Measurements from ENCODE around the gene VSTM2B.

The VSTM2B gene

GRCh38 chr19:29526730-29527499, 1.1 kb downstream of the VSTM2B start:
- H3K4me3 ChIP-seq (ENCODE audit: low read length): no peak overlapping the region
- no peak for DNase-seq (ENCODE audit: low read depth, low spot score)

GRCh38 chr19:29527500-29528328, 1.9 kb downstream of the VSTM2B start:
- H3K4me3 ChIP-seq (ENCODE audit: low read length): no peak overlapping the region

GRCh38 chr19:29528350-29528945, 2.7 kb downstream of the VSTM2B start:
- peak; percentile 51 for DNase-seq (ENCODE audit: low read depth, low spot score)
- peak overlapping the region; percentile 37 for H3K4me3 ChIP-seq (ENCODE audit: low read length)

More at GRCh38 chr19:29527500-29528328, 1.9 kb downstream of the VSTM2B start:
- DNase-seq (ENCODE audit: low read depth, low spot score): no peak

GRCh38 chr19:29528946-29529645, 3.3 kb downstream of the VSTM2B start:
- no peak for DNase-seq (ENCODE audit: low read depth, low spot score)

GRCh38 chr19:29529646-29530539, 4.1 kb downstream of the VSTM2B start:
- H3K4me3 ChIP-seq (ENCODE audit: low read length): no peak overlapping the region
- no peak for DNase-seq (ENCODE audit: low read depth, low spot score)

More at GRCh38 chr19:29528946-29529645, 3.3 kb downstream of the VSTM2B start:
- H3K4me3 ChIP-seq (ENCODE audit: low read length): no peak overlapping the region

GRCh38 chr19:29530540-29531457, 5.0 kb downstream of the VSTM2B start:
- no peak for DNase-seq (ENCODE audit: low read depth, low spot score)
- no peak overlapping the region for H3K4me3 ChIP-seq (ENCODE audit: low read length)

- DNase-seq (ENCODE audit: low read depth, low spot score): no peak
- no peak overlapping the region for H3K4me3 ChIP-seq (ENCODE audit: low read length)
These were observed 5.7 kb downstream of the VSTM2B start for GRCh38 chr19:29531458-29532025.

GRCh38 chr19:29532097-29532496, 6.3 kb downstream of the VSTM2B start:
- DNase-seq (ENCODE audit: low read depth, low spot score): no peak
- no peak overlapping the region for H3K4me3 ChIP-seq (ENCODE audit: low read length)

- no peak for DNase-seq (ENCODE audit: low read depth, low spot score)
- H3K4me3 ChIP-seq (ENCODE audit: low read length): no peak overlapping the region
These were observed 7.2 kb downstream of the VSTM2B start for GRCh38 chr19:29532956-29533355.

- no peak for DNase-seq (ENCODE audit: low read depth, low spot score)
- H3K4me3 ChIP-seq (ENCODE audit: low read length): no peak overlapping the region
These were observed 8.1 kb downstream of the VSTM2B start for GRCh38 chr19:29533578-29534544.

- DNase-seq (ENCODE audit: low read depth, low spot score): no peak
- H3K4me3 ChIP-seq (ENCODE audit: low read length): no peak overlapping the region
These were observed 9.5 kb downstream of the VSTM2B start for GRCh38 chr19:29535214-29535831.

- H3K4me3 ChIP-seq (ENCODE audit: low read length): no peak overlapping the region
- DNase-seq (ENCODE audit: low read depth, low spot score): no peak
These were observed 10.3 kb downstream of the VSTM2B start for GRCh38 chr19:29535984-29536508.

GRCh38 chr19:29537181-29537580, 11.4 kb downstream of the VSTM2B start:
- DNase-seq (ENCODE audit: low read depth, low spot score): no peak

GRCh38 chr19:29537601-29538000, 11.8 kb downstream of the VSTM2B start:
- H3K4me3 ChIP-seq (ENCODE audit: low read length): no peak overlapping the region
- DNase-seq (ENCODE audit: low read depth, low spot score): no peak

More at GRCh38 chr19:29537181-29537580, 11.4 kb downstream of the VSTM2B start:
- H3K4me3 ChIP-seq (ENCODE audit: low read length): no peak overlapping the region

- DNase-seq (ENCODE audit: low read depth, low spot score): no peak
- no peak overlapping the region for H3K4me3 ChIP-seq (ENCODE audit: low read length)
These were observed 12.4 kb downstream of the VSTM2B start for GRCh38 chr19:29538146-29538545.

Data from Jurkat, Clone E6-1 (cell line).